C4-2B (cell line): ENCODE data around the gene WDFY2.

Source experiments
- CTCF ChIP-seq: fragments of 450-650 bp; conservative IDR thresholded peaks from 2 replicates; pipeline ENCODE4 v1.5.1; 2017; ENCODE audit warnings: mild to moderate bottlenecking
- ZFX ChIP-seq: fragments of 450-650 bp; IDR thresholded peaks from 2 replicates; pipeline ENCODE4 v1.6.1; 2017

- TF ChIP-seq CTCF (no peak), ZFX (no peak)
Measured at GRCh38 chr13:51644654-51645053, 60.4 kb downstream of the WDFY2 start.
